Measurements from ENCODE around the gene ZFP92.
A peak's percentile ranks its signal among the peaks of the same experiment; 100 is the strongest.

ZFP92 gene

GRCh38 chrX:153408221-153408721 is 3.0 kb upstream of the ZFP92 start:
- Histone ChIP-seq H3K4me3 (ENCODE audit: insufficient read depth, low read depth, low read length) (no peak overlapping the region), H3K4me1 (ENCODE audit: control insufficient read depth, insufficient read depth, low read length) (no peaks in the 10 kb centered on the region), H3K27ac (ENCODE audit: insufficient read depth, low read depth, low read length, poor library complexity, severe bottlenecking) (no peak overlapping the region), H3K36me3 (ENCODE audit: control insufficient read depth, insufficient read depth, low read length) (no peaks in the 10 kb centered on the region), H3K27me3 (ENCODE audit: control insufficient read depth, insufficient read depth, low read length, poor library complexity, severe bottlenecking) (peaks cover 23% of the 10 kb centered on the region), H3K9me3 (ENCODE audit: control insufficient read depth, low read length) (no peaks in the 10 kb centered on the region)
- 87 to 90% methylated on average over 10 of the region's 10 CpGs for WGBS, 2 experiments

GRCh38 chrX:153408871-153409351 is 2.4 kb upstream of the ZFP92 start:
- no peaks in the 10 kb centered on the region for H3K36me3 ChIP-seq (ENCODE audit: control insufficient read depth, insufficient read depth, low read length)
- H3K27me3 ChIP-seq (ENCODE audit: control insufficient read depth, insufficient read depth, low read length, poor library complexity, severe bottlenecking): peaks cover 23% of the 10 kb centered on the region
- H3K9me3 ChIP-seq (ENCODE audit: control insufficient read depth, low read length): no peaks in the 10 kb centered on the region
- H3K27ac ChIP-seq (ENCODE audit: insufficient read depth, low read depth, low read length, poor library complexity, severe bottlenecking): no peak overlapping the region
- 87% methylated on average over 9 to 12 of the region's 12 CpGs for WGBS, 2 experiments
- no peak overlapping the region for H3K4me3 ChIP-seq (ENCODE audit: insufficient read depth, low read depth, low read length)
- no peaks in the 10 kb centered on the region for H3K4me1 ChIP-seq (ENCODE audit: control insufficient read depth, insufficient read depth, low read length)

GRCh38 chrX:153409414-153410101 is 1.7 kb upstream of the ZFP92 start:
- no peak overlapping the region for H3K27ac ChIP-seq (ENCODE audit: insufficient read depth, low read depth, low read length, poor library complexity, severe bottlenecking)
- peaks cover 23% of the 10 kb centered on the region for H3K27me3 ChIP-seq (ENCODE audit: control insufficient read depth, insufficient read depth, low read length, poor library complexity, severe bottlenecking)

GRCh38 chrX:153410373-153410772 is 899 bp upstream of the ZFP92 start:
- Histone ChIP-seq H3K36me3 (ENCODE audit: control insufficient read depth, insufficient read depth, low read length) (no peaks in the 10 kb centered on the region), H3K4me1 (ENCODE audit: control insufficient read depth, insufficient read depth, low read length) (no peaks in the 10 kb centered on the region), H3K9me3 (ENCODE audit: control insufficient read depth, low read length) (no peaks in the 10 kb centered on the region), H3K27ac (ENCODE audit: insufficient read depth, low read depth, low read length, poor library complexity, severe bottlenecking) (no peak overlapping the region), H3K4me3 (ENCODE audit: insufficient read depth, low read depth, low read length) (no peak overlapping the region), H3K27me3 (ENCODE audit: control insufficient read depth, insufficient read depth, low read length, poor library complexity, severe bottlenecking) (peaks cover 23% of the 10 kb centered on the region)
- 81 to 84% methylated on average over 15 of the region's 15 CpGs for WGBS, 2 experiments

More at GRCh38 chrX:153409414-153410101, 1.7 kb upstream of the ZFP92 start:
- Histone ChIP-seq H3K36me3 (ENCODE audit: control insufficient read depth, insufficient read depth, low read length) (no peaks in the 10 kb centered on the region), H3K4me3 (ENCODE audit: insufficient read depth, low read depth, low read length) (no peak overlapping the region), H3K4me1 (ENCODE audit: control insufficient read depth, insufficient read depth, low read length) (no peaks in the 10 kb centered on the region), H3K9me3 (ENCODE audit: control insufficient read depth, low read length) (no peaks in the 10 kb centered on the region)
- 93 to 96% methylated on average over 30 of the region's 30 CpGs for WGBS, 2 experiments

GRCh38 chrX:153410888-153411254 is 401 bp upstream of the ZFP92 start:
- Histone ChIP-seq H3K9me3 (ENCODE audit: control insufficient read depth, low read length) (no peaks in the 10 kb centered on the region), H3K27me3 (ENCODE audit: control insufficient read depth, insufficient read depth, low read length, poor library complexity, severe bottlenecking) (peaks cover 23% of the 10 kb centered on the region), H3K4me1 (ENCODE audit: control insufficient read depth, insufficient read depth, low read length) (no peaks in the 10 kb centered on the region), H3K4me3 (ENCODE audit: insufficient read depth, low read depth, low read length) (peak overlapping the region; percentile 22), H3K36me3 (ENCODE audit: control insufficient read depth, insufficient read depth, low read length) (no peaks in the 10 kb centered on the region), H3K27ac (ENCODE audit: insufficient read depth, low read depth, low read length, poor library complexity, severe bottlenecking) (no peak overlapping the region)
- 39 to 42% methylated on average over 12 of the region's 12 CpGs for WGBS, 2 experiments

- Histone ChIP-seq H3K4me3 (ENCODE audit: insufficient read depth, low read depth, low read length) (no peak overlapping the region), H3K27ac (ENCODE audit: insufficient read depth, low read depth, low read length, poor library complexity, severe bottlenecking) (no peak overlapping the region), H3K36me3 (ENCODE audit: control insufficient read depth, insufficient read depth, low read length) (no peaks in the 10 kb centered on the region), H3K27me3 (ENCODE audit: control insufficient read depth, insufficient read depth, low read length, poor library complexity, severe bottlenecking) (peaks cover 23% of the 10 kb centered on the region), H3K4me1 (ENCODE audit: control insufficient read depth, insufficient read depth, low read length) (no peaks in the 10 kb centered on the region), H3K9me3 (ENCODE audit: control insufficient read depth, low read length) (no peaks in the 10 kb centered on the region)
- WGBS, 2 experiments: 77 to 79% methylated on average over 17 of the region's 17 CpGs
Observed at GRCh38 chrX:153411988-153412574, 809 bp downstream of the ZFP92 start.

- Histone ChIP-seq H3K4me3 (ENCODE audit: insufficient read depth, low read depth, low read length) (no peak overlapping the region), H3K4me1 (ENCODE audit: control insufficient read depth, insufficient read depth, low read length) (no peaks in the 10 kb centered on the region), H3K27me3 (ENCODE audit: control insufficient read depth, insufficient read depth, low read length, poor library complexity, severe bottlenecking) (peaks cover 23% of the 10 kb centered on the region), H3K36me3 (ENCODE audit: control insufficient read depth, insufficient read depth, low read length) (no peaks in the 10 kb centered on the region), H3K27ac (ENCODE audit: insufficient read depth, low read depth, low read length, poor library complexity, severe bottlenecking) (no peak overlapping the region), H3K9me3 (ENCODE audit: control insufficient read depth, low read length) (no peaks in the 10 kb centered on the region)
- 81 to 84% methylated on average over 23 of the region's 23 CpGs for WGBS, 2 experiments
Observed at GRCh38 chrX:153412746-153413720, 1.8 kb downstream of the ZFP92 start.

- H3K36me3 ChIP-seq (ENCODE audit: control insufficient read depth, insufficient read depth, low read length): no peaks in the 10 kb centered on the region
- no peak overlapping the region for H3K4me3 ChIP-seq (ENCODE audit: insufficient read depth, low read depth, low read length)
- no peaks in the 10 kb centered on the region for H3K4me1 ChIP-seq (ENCODE audit: control insufficient read depth, insufficient read depth, low read length)
- peaks cover 23% of the 10 kb centered on the region for H3K27me3 ChIP-seq (ENCODE audit: control insufficient read depth, insufficient read depth, low read length, poor library complexity, severe bottlenecking)
- WGBS, 2 experiments: 92 to 96% methylated on average over 11 of the region's 11 CpGs
- H3K27ac ChIP-seq (ENCODE audit: insufficient read depth, low read depth, low read length, poor library complexity, severe bottlenecking): no peak overlapping the region
- H3K9me3 ChIP-seq (ENCODE audit: control insufficient read depth, low read length): no peaks in the 10 kb centered on the region
Observed at GRCh38 chrX:153413731-153414130, 2.5 kb downstream of the ZFP92 start.

- H3K9me3 ChIP-seq (ENCODE audit: control insufficient read depth, low read length): no peaks in the 10 kb centered on the region
- no peaks in the 10 kb centered on the region for H3K4me1 ChIP-seq (ENCODE audit: control insufficient read depth, insufficient read depth, low read length)
- no peak overlapping the region for H3K27ac ChIP-seq (ENCODE audit: insufficient read depth, low read depth, low read length, poor library complexity, severe bottlenecking)
- no peaks in the 10 kb centered on the region for H3K36me3 ChIP-seq (ENCODE audit: control insufficient read depth, insufficient read depth, low read length)
- 90 to 91% methylated on average over 9 of the region's 9 CpGs for WGBS, 2 experiments
- H3K27me3 ChIP-seq (ENCODE audit: control insufficient read depth, insufficient read depth, low read length, poor library complexity, severe bottlenecking): peaks cover 23% of the 10 kb centered on the region
- H3K4me3 ChIP-seq (ENCODE audit: insufficient read depth, low read depth, low read length): no peak overlapping the region
Observed at GRCh38 chrX:153414856-153415510, 3.7 kb downstream of the ZFP92 start.

Data from ectodermal cell (in vitro differentiated cells).